Measurements from ENCODE around the gene TRABD2A. TPM values are rescaled to one million over a fixed set of nuclear protein-coding genes. Genes with fewer than 3 reads are reported as not detected.

TRABD2A gene
- total and polyA plus RNA-seq, 8 donors, result 0.19 to 0.59 (median 0.28) TPM; not detected in 1

DNA sequence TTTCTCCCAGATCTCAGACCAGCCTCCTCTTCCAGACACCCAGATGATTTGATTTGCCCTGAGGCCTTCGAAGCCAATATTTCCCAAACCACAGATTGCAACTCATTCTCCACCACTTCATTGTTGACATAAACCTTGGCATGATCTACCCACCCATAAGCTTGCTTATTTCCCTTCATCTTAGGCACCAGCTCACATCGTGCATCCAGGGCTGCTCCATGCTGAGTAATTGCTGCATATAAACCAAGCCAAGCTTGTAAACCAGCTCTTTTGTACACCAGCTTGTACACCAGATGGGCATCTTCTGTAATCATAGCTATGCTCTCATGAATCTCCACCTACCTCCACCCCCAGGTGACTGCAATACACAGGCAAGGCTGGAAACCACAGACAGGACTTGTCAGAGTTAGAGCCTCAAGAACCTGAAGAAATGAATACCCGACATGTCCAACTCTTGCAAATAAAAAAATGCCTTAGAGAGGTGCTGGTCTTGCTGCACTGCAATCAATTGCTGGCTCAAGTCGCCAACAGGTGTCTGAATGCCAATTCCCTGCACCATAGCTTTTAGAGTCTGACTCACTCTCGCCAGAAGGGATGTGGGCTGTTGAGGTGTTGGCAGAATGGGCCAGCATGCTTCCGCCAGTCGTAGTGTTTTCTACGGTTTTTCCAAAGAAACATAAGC lies 31.5 kb downstream of the TRABD2A start:
- Histone ChIP-seq H3K27me3 (no peaks in the 10 kb centered on the region), H3K36me3 (no peaks in the 10 kb centered on the region), H3K27ac (no peak overlapping the region), H3K4me1 (no peaks in the 10 kb centered on the region), H3K4me3 (no peak overlapping the region), H3K9me3 (no peaks in the 10 kb centered on the region)
- WGBS, 2 donors, result 75 to 77% methylated on average over 8 of the region's 8 CpGs
- intact Hi-C loops (cut with DNase I), result no loop called here
- FAIRE-seq (no peak), ATAC-seq (no peak), DNase-seq (no peak)
- TF ChIP-seq, protein P1, sequence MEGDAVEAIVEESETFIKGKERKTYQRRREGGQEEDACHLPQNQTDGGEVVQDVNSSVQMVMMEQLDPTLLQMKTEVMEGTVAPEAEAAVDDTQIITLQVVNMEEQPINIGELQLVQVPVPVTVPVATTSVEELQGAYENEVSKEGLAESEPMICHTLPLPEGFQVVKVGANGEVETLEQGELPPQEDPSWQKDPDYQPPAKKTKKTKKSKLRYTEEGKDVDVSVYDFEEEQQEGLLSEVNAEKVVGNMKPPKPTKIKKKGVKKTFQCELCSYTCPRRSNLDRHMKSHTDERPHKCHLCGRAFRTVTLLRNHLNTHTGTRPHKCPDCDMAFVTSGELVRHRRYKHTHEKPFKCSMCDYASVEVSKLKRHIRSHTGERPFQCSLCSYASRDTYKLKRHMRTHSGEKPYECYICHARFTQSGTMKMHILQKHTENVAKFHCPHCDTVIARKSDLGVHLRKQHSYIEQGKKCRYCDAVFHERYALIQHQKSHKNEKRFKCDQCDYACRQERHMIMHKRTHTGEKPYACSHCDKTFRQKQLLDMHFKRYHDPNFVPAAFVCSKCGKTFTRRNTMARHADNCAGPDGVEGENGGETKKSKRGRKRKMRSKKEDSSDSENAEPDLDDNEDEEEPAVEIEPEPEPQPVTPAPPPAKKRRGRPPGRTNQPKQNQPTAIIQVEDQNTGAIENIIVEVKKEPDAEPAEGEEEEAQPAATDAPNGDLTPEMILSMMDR (IDR thresholded peaks at IDR 0.05), result no peak

DNA sequence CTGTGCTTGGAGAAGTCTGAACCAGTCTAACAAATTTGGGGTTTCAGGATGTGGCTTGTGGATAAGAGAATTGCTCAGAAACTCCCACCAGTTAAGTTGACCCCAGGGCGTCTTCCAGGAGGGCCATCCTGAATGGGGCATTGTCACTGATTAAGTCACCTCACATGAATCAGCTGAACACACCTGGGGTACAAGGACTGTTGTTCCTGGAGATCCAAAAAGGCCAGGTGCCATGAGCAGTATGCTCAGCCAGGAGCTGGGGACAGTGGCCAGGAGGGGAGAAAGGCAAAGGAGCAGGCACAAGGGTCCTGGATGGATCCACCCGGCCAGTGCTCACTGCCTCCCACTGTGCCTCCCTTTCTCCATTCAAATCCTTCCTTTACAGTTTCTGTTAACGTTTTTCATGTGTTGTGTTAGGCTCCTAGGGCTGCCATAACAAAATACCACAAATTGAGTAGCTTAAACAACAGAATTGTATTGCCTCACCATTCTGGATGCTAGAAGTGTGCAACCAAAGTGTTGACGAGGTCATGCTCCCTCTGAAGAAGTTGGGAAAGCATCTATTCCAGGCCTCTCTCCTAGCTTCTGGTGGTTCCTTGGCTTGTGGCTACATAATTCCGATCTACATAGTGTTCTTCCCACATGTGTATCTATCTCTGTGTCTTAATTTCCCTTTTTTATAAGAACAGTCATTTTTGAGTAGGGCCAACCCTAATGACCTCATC lies 33.4 kb downstream of the TRABD2A start:
- Histone ChIP-seq H3K4me1 (no peaks in the 10 kb centered on the region), H3K27me3 (no peaks in the 10 kb centered on the region), H3K36me3 (no peaks in the 10 kb centered on the region), H3K9me3 (no peaks in the 10 kb centered on the region), H3K4me3 (no peak overlapping the region), H3K27ac (no peak overlapping the region)
- intact Hi-C loops (cut with DNase I), result no loop called here
- TF ChIP-seq, protein P1 (IDR thresholded peaks at IDR 0.05), result no peak
- FAIRE-seq (no peak), ATAC-seq (no peak), DNase-seq (no peak)
- 63 to 65% methylated on average over 5 of the region's 5 CpGs for WGBS, 2 donors

DNA sequence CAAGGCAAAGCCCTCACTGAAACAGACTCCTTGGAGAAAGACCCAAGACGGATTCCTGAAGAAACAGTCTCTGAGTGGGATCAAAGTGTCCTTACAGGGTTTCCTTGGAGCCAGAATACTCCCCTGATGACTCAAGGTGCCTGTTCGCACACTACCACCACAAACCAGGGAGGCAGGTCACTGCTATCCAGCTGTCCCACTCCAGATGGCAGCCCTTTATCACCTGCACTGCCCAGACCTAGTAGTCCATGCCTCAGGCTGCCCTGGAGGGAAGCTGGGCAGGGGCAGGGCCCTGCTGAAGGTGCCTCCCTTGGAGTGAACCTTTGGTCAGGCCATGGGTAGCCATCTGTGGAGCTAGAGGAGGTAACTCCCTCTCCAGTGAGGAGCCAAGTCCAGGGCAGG lies 34.1 kb downstream of the TRABD2A start:
- TF ChIP-seq, protein P1 (IDR thresholded peaks at IDR 0.05), result no peak
- FAIRE-seq (no peak), DNase-seq (no peak), ATAC-seq (no peak)
- intact Hi-C loops (cut with DNase I), result no loop called here
- Histone ChIP-seq H3K36me3 (no peaks in the 10 kb centered on the region), H3K4me3 (no peak overlapping the region), H3K9me3 (no peaks in the 10 kb centered on the region), H3K4me1 (no peaks in the 10 kb centered on the region), H3K27ac (peak overlapping the region in 1 of 4 donors; percentile 36), H3K27me3 (no peaks in the 10 kb centered on the region)
- 78 to 84% methylated on average over 2 of the region's 2 CpGs for WGBS, 2 donors

DNA sequence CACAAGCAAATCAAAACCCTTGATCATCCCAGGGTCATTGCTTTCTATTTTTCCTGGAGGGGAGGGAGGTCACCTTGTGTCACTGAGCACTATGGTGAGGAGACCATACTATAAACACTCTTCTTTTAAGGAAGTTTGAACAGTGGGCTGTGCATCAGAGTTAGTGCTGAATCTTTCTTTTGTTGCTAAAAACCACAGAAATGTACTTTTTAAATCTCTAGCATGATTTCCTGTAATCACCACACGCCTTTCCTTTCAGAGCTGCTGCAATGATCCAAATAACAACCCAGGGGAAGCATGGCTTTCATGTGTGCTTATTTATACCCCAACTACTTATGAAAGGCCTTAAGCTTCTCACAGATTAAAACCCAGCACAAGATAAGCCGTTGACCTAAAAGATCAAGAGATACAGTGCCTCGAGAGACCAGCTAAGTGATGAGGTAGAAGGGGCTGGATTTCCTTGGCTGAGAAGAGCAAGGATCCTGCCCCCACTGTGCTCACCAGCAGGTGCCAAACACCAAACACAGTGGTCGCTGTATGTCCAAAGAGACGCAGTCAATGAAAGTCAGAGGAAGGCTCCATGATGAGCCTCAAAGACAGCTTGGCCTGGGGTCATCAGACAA lies 34.7 kb downstream of the TRABD2A start:
- DNase-seq, result no peak

More for the DNA sequence above, 34.7 kb downstream of the TRABD2A start:
- Histone ChIP-seq H3K27ac (peak overlapping the region in 1 of 4 donors; percentile 36), H3K4me1 (no peaks in the 10 kb centered on the region), H3K27me3 (no peaks in the 10 kb centered on the region), H3K36me3 (no peaks in the 10 kb centered on the region), H3K4me3 (no peak overlapping the region), H3K9me3 (no peaks in the 10 kb centered on the region)
- TF ChIP-seq, protein P1 (IDR thresholded peaks at IDR 0.05), result no peak
- intact Hi-C loops (cut with DNase I), result no loop called here
- FAIRE-seq (no peak), ATAC-seq (peak in 2 of 4 donors; percentile 52 to 59)
- 45 to 62% methylated on average over 5 of the region's 5 CpGs for WGBS, 2 donors
